ENCODE results near the gene MAPRE2.

DNA sequence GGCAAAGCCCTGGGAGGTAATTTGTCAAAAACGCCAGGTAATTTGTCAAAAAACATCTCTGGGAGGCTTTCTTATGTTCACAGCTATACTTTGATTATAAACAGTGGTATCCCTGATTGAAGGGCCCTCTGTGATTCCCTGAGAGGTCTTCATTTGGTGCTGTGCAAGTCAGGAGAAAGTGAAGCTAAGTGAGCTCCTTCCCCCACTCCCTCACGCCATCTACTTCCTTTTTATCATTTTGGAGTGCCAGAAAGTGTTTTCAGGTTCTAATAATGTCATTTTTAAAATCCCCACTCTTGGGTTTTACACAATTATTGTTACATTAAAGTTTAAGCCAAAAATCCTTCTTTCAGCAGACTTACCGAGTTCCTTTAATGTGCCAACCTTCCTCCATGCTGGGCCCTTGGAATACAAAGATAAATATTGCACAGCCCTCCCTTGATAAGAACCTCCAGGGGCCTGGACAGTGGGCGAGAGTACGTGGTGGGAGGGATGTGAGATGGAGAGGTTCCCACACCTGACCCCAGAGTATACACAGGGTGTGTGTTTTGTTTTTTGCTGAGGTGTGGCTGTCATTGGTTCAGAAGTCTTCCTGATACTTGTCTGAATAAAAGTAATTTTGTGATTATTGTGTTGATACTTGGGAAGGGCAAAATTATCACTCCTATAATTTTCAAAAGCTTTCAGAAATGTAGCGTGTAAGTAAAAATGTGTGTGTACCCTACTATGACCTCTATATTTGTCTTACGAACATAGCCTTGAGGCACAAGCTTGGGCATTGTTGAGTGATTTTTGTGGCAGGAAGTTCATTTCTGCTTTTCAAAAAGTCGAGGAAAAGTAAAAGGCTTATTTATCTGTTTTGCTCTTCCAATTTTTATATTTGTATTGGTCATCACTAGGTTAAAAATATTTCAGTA lies 8.2 kb downstream of the MAPRE2 start:
- TF ChIP-seq, protein P1, sequence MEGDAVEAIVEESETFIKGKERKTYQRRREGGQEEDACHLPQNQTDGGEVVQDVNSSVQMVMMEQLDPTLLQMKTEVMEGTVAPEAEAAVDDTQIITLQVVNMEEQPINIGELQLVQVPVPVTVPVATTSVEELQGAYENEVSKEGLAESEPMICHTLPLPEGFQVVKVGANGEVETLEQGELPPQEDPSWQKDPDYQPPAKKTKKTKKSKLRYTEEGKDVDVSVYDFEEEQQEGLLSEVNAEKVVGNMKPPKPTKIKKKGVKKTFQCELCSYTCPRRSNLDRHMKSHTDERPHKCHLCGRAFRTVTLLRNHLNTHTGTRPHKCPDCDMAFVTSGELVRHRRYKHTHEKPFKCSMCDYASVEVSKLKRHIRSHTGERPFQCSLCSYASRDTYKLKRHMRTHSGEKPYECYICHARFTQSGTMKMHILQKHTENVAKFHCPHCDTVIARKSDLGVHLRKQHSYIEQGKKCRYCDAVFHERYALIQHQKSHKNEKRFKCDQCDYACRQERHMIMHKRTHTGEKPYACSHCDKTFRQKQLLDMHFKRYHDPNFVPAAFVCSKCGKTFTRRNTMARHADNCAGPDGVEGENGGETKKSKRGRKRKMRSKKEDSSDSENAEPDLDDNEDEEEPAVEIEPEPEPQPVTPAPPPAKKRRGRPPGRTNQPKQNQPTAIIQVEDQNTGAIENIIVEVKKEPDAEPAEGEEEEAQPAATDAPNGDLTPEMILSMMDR (IDR thresholded peaks at IDR 0.05; ENCODE audit: low read depth, low read length, poor library complexity, severe bottlenecking) = no peak
- no peak for TF ChIP-seq EZH2phosphoT487 (IDR thresholded peaks at IDR 0.05; ENCODE audit: borderline replicate concordance, low read length)
